ENCODE results near the gene PTK6. TPM values are rescaled to one million over a fixed set of nuclear protein-coding genes. Genes with fewer than 3 reads are reported as not detected.

Gene PTK6
- total and polyA plus RNA-seq, 2 of the 13 experiments (the other 11 are each of a cell fraction or from before 2014, with no cell fraction given) = 0.08 TPM; not detected in 1

DNA sequence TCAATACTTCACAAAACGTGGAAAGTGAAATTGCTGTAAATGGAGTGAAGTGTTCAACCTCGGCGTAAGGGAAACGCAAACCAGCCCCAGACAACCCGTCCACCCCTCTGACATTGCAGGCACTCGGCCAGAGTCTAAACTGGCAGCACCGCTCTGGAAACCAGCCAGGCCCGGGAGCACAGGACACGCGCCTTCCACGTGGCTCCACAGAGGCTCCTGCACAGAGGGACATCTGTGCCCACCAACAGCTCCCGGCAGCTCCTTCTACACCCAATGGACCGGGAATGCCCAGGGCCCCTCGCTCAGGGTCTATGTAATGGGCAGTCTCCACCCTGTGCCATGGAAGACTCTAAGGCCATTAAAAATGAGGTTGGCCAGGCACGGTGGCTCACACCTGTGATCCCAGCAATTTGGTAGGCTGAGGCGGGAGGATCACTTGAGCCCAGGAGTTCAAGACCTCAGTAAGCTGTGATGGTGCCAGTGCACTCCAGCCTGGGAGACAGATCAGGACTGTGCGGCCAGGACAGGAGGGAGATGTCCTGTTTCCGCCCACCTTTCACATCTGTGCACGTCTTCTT lies 40.2 kb upstream of the PTK6 start (continued):
- peak; percentile 78 for TF ChIP-seq SALL1 (CRISPR knock-in tag; IDR thresholded peaks at IDR 0.05)
- TF ChIP-seq, protein P1, sequence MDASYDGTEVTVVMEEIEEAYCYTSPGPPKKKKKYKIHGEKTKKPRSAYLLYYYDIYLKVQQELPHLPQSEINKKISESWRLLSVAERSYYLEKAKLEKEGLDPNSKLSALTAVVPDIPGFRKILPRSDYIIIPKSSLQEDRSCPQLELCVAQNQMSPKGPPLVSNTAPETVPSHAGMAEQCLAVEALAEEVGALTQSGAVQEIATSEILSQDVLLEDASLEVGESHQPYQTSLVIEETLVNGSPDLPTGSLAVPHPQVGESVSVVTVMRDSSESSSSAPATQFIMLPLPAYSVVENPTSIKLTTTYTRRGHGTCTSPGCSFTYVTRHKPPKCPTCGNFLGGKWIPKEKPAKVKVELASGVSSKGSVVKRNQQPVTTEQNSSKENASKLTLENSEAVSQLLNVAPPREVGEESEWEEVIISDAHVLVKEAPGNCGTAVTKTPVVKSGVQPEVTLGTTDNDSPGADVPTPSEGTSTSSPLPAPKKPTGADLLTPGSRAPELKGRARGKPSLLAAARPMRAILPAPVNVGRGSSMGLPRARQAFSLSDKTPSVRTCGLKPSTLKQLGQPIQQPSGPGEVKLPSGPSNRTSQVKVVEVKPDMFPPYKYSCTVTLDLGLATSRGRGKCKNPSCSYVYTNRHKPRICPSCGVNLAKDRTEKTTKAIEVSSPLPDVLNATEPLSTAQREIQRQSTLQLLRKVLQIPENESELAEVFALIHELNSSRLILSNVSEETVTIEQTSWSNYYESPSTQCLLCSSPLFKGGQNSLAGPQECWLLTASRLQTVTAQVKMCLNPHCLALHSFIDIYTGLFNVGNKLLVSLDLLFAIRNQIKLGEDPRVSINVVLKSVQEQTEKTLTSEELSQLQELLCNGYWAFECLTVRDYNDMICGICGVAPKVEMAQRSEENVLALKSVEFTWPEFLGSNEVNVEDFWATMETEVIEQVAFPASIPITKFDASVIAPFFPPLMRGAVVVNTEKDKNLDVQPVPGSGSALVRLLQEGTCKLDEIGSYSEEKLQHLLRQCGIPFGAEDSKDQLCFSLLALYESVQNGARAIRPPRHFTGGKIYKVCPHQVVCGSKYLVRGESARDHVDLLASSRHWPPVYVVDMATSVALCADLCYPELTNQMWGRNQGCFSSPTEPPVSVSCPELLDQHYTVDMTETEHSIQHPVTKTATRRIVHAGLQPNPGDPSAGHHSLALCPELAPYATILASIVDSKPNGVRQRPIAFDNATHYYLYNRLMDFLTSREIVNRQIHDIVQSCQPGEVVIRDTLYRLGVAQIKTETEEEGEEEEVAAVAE (CRISPR knock-in tag; IDR thresholded peaks at IDR 0.05; ENCODE audit: borderline replicate concordance) = peak; percentile 68; the same call in 1 of the 2 replicates
- no peak for TF ChIP-seq ZNF17 (CRISPR knock-in tag; IDR thresholded peaks at IDR 0.05)
- TF ChIP-seq MIXL1 (CRISPR knock-in tag; IDR thresholded peaks at IDR 0.05) = no peak
- TF ChIP-seq ZNF530 (CRISPR knock-in tag; IDR thresholded peaks at IDR 0.05; ENCODE audit: low read depth) = no peak
- 0 out of 2 replicates have a peak, but pooled peaks have one; percentile 43 for TF ChIP-seq ZNF264 (CRISPR knock-in tag; IDR thresholded peaks at IDR 0.05)
- TF ChIP-seq, protein P2, sequence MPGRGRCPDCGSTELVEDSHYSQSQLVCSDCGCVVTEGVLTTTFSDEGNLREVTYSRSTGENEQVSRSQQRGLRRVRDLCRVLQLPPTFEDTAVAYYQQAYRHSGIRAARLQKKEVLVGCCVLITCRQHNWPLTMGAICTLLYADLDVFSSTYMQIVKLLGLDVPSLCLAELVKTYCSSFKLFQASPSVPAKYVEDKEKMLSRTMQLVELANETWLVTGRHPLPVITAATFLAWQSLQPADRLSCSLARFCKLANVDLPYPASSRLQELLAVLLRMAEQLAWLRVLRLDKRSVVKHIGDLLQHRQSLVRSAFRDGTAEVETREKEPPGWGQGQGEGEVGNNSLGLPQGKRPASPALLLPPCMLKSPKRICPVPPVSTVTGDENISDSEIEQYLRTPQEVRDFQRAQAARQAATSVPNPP (CRISPR knock-in tag; IDR thresholded peaks at IDR 0.05) = no peak
- TF ChIP-seq FOSL2 (CRISPR knock-in tag; IDR thresholded peaks at IDR 0.05) = 0 out of 2 replicates have a peak, but pooled peaks have one; percentile 5
- no peak for TF ChIP-seq MAFG (CRISPR knock-in tag; IDR thresholded peaks at IDR 0.05)
- TF ChIP-seq LCORL (IDR thresholded peaks at IDR 0.05) = no peak
- 0 out of 2 replicates have a peak, but pooled peaks have one; percentile 46 for TF ChIP-seq LCORL (CRISPR knock-in tag; IDR thresholded peaks at IDR 0.05)
- TF ChIP-seq ZNF431 (CRISPR knock-in tag; IDR thresholded peaks at IDR 0.05; ENCODE audit: borderline replicate concordance, low read depth) = no peak
- TF ChIP-seq, protein P3, sequence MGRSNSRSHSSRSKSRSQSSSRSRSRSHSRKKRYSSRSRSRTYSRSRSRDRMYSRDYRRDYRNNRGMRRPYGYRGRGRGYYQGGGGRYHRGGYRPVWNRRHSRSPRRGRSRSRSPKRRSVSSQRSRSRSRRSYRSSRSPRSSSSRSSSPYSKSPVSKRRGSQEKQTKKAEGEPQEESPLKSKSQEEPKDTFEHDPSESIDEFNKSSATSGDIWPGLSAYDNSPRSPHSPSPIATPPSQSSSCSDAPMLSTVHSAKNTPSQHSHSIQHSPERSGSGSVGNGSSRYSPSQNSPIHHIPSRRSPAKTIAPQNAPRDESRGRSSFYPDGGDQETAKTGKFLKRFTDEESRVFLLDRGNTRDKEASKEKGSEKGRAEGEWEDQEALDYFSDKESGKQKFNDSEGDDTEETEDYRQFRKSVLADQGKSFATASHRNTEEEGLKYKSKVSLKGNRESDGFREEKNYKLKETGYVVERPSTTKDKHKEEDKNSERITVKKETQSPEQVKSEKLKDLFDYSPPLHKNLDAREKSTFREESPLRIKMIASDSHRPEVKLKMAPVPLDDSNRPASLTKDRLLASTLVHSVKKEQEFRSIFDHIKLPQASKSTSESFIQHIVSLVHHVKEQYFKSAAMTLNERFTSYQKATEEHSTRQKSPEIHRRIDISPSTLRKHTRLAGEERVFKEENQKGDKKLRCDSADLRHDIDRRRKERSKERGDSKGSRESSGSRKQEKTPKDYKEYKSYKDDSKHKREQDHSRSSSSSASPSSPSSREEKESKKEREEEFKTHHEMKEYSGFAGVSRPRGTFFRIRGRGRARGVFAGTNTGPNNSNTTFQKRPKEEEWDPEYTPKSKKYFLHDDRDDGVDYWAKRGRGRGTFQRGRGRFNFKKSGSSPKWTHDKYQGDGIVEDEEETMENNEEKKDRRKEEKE (IDR thresholded peaks at IDR 0.05) = no peak
- TF ChIP-seq ZNF788 (CRISPR knock-in tag; IDR thresholded peaks at IDR 0.05; ENCODE audit: borderline replicate concordance) = 0 out of 2 replicates have a peak, but pooled peaks have one; percentile 40
- TF ChIP-seq, protein P4, sequence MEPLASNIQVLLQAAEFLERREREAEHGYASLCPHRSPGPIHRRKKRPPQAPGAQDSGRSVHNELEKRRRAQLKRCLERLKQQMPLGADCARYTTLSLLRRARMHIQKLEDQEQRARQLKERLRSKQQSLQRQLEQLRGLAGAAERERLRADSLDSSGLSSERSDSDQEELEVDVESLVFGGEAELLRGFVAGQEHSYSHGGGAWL (CRISPR knock-in tag; IDR thresholded peaks at IDR 0.05) = no peak
- peak in 1 of 2 experiments; percentile 88; a peak in 2 of 4 replicates for TF ChIP-seq KLF16 (CRISPR knock-in tag; IDR thresholded peaks at IDR 0.05)
- TF ChIP-seq, protein P5, sequence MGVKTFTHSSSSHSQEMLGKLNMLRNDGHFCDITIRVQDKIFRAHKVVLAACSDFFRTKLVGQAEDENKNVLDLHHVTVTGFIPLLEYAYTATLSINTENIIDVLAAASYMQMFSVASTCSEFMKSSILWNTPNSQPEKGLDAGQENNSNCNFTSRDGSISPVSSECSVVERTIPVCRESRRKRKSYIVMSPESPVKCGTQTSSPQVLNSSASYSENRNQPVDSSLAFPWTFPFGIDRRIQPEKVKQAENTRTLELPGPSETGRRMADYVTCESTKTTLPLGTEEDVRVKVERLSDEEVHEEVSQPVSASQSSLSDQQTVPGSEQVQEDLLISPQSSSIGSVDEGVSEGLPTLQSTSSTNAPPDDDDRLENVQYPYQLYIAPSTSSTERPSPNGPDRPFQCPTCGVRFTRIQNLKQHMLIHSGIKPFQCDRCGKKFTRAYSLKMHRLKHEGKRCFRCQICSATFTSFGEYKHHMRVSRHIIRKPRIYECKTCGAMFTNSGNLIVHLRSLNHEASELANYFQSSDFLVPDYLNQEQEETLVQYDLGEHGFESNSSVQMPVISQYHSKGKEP (CRISPR knock-in tag; IDR thresholded peaks at IDR 0.05) = no peak
- no peak; the same call in 1 of the 2 replicates for TF ChIP-seq DNMT1 (CRISPR knock-in tag; IDR thresholded peaks at IDR 0.05)
- no peak for TF ChIP-seq ETV6 (CRISPR knock-in tag; conservative IDR thresholded peaks at IDR 0.05)
- TF ChIP-seq MLLT10 (CRISPR knock-in tag; IDR thresholded peaks at IDR 0.05) = no peak
- no peak for TF ChIP-seq ZNF766 (CRISPR knock-in tag; IDR thresholded peaks at IDR 0.05; ENCODE audit: borderline replicate concordance)

Data from HepG2 (cell line).